COLO668 (cell line): ENCODE results near the gene DTWD1.
A peak's percentile ranks its signal among the peaks of the same experiment; 100 is the strongest.
"Not testable (repeated sequence)": the region's sequence is repeated elsewhere in the genome, so short reads cannot be mapped to it uniquely, and the experiment has no call there.

ENCODE experiments used
- DNase-seq: peaks from one replicate; lab custom pipeline; 2025; ENCODE audit not compliant: unreplicated experiment; lab: John Stamatoyannopoulos, UW

The DTWD1 gene

GRCh38 chr15:49645941-49646340 is 25.1 kb downstream of the DTWD1 start:
- DNase-seq, result peak; percentile 53

GRCh38 chr15:49646891-49647290 is 26.0 kb downstream of the DTWD1 start:
- DNase-seq, result no peak

- no peak for DNase-seq
Measured at GRCh38 chr15:49649987-49650386, 29.1 kb downstream of the DTWD1 start.

- no peak for DNase-seq
Measured at GRCh38 chr15:49650676-49651075, 29.8 kb downstream of the DTWD1 start.

GRCh38 chr15:49652922-49653321 is 32.1 kb downstream of the DTWD1 start:
- no peak for DNase-seq

GRCh38 chr15:49656734-49657133 is 35.9 kb downstream of the DTWD1 start:
- no peak for DNase-seq

GRCh38 chr15:49664716-49665115 is 43.9 kb downstream of the DTWD1 start:
- DNase-seq, result no peak

- DNase-seq, result not testable (repeated sequence)
Measured at GRCh38 chr15:49666486-49666885, 45.6 kb downstream of the DTWD1 start.

- DNase-seq, result no peak
Measured at GRCh38 chr15:49669288-49669687, 48.4 kb downstream of the DTWD1 start.

GRCh38 chr15:49673861-49674260 is 53.0 kb downstream of the DTWD1 start:
- DNase-seq, result no peak

GRCh38 chr15:49674370-49674769 is 53.5 kb downstream of the DTWD1 start:
- no peak for DNase-seq

- DNase-seq, result peak; percentile 4
Measured at GRCh38 chr15:49675041-49675440, 54.2 kb downstream of the DTWD1 start.

- DNase-seq, result no peak
Measured at GRCh38 chr15:49678655-49679054, 57.8 kb downstream of the DTWD1 start.

GRCh38 chr15:49686599-49686998 is 65.8 kb downstream of the DTWD1 start:
- no peak for DNase-seq

- no peak for DNase-seq
Measured at GRCh38 chr15:49688135-49688790, 67.4 kb downstream of the DTWD1 start.

- no peak for DNase-seq
Measured at GRCh38 chr15:49692514-49693090, 71.8 kb downstream of the DTWD1 start.

GRCh38 chr15:49693498-49693897 is 72.7 kb downstream of the DTWD1 start:
- no peak for DNase-seq

- no peak for DNase-seq
Measured at GRCh38 chr15:49696433-49696832, 75.6 kb downstream of the DTWD1 start.

- DNase-seq, result no peak
Measured at GRCh38 chr15:49697121-49697520, 76.3 kb downstream of the DTWD1 start.

GRCh38 chr15:49702982-49703381 is 82.1 kb downstream of the DTWD1 start:
- not testable (repeated sequence) for DNase-seq
